Stimulated activated effector memory CD8-positive, alpha-beta T cell treated with anti-CD3 and anti-CD28 coated beads, Interleukin-12 subunit alpha, Interleukin-12 subunit beta, amount 100 ng/mL, for 72 hours (primary cell): Measurements from ENCODE around the gene CDKL2.
"Not testable (repeated sequence)": the region's sequence is repeated elsewhere in the genome, so short reads cannot be mapped to it uniquely, and the experiment has no call there.

Experiments
- ATAC-seq: fragments of 150-1000 bp; cut with Tn5 transposase; 2 replicates; pipeline ENCODE4 v1.10.0; 2021
- DNase-seq, 2 donors: peaks; one replicate each; pipeline ENCODE4 v3.0.0; 2021 to 2022; ENCODE audit warnings: low spot score in 2 of 2
- H3K27ac Mint-ChIP-seq: one replicate; pipeline ENCODE4 v1.8.0; 2022; ENCODE audit warnings: mild to moderate bottlenecking, mixed read lengths
- H3K36me3 Mint-ChIP-seq: one replicate; pipeline ENCODE4 v1.8.0; 2022; ENCODE audit warnings: mild to moderate bottlenecking, mixed read lengths
- H3K4me1 Mint-ChIP-seq: one replicate; pipeline ENCODE4 v1.8.0; 2022; ENCODE audit warnings: mixed read lengths
- H3K4me3 Mint-ChIP-seq: one replicate; pipeline ENCODE4 v1.8.0; 2022; ENCODE audit warnings: mild to moderate bottlenecking, mixed read lengths
- H3K9me3 Mint-ChIP-seq: one replicate; pipeline ENCODE4 v1.8.0; 2022; ENCODE audit warnings: mixed read lengths

CDKL2 gene

GRCh38 chr4:75549019-75549418 is 81.3 kb downstream of the CDKL2 start:
- ATAC-seq = peak; percentile 37
- Mint-ChIP-seq H3K36me3 (peaks cover 8% of the 10 kb centered on the region), H3K27ac (no peak overlapping the region), H3K9me3 (no peaks in the 10 kb centered on the region), H3K4me3 (no peak overlapping the region), H3K4me1 (peaks cover 6% of the 10 kb centered on the region)
- no peak for DNase-seq

GRCh38 chr4:75547647-75548387 is 82.5 kb downstream of the CDKL2 start:
- Mint-ChIP-seq H3K27ac (no peak overlapping the region), H3K9me3 (no peaks in the 10 kb centered on the region), H3K4me1 (peaks cover 7% of the 10 kb centered on the region), H3K36me3 (peaks cover 8% of the 10 kb centered on the region), H3K4me3 (no peak overlapping the region)
- DNase-seq (no peak), ATAC-seq (no peak)

GRCh38 chr4:75545526-75545925 is 84.8 kb downstream of the CDKL2 start:
- no peak overlapping the region for H3K4me3 Mint-ChIP-seq
- H3K4me1 Mint-ChIP-seq = peaks cover 12% of the 10 kb centered on the region
- H3K36me3 Mint-ChIP-seq = peaks cover 8% of the 10 kb centered on the region
- H3K27ac Mint-ChIP-seq = peak overlapping the region; percentile 43
- no peaks in the 10 kb centered on the region for H3K9me3 Mint-ChIP-seq
- ATAC-seq (no peak), DNase-seq (no peak)

- Mint-ChIP-seq H3K27ac (no peak overlapping the region), H3K4me3 (no peak overlapping the region), H3K9me3 (no peaks in the 10 kb centered on the region), H3K4me1 (peaks cover 12% of the 10 kb centered on the region), H3K36me3 (peaks cover 8% of the 10 kb centered on the region)
- DNase-seq = no peak
- ATAC-seq = no peak
Observed at GRCh38 chr4:75544870-75545269, 85.5 kb downstream of the CDKL2 start.

- ATAC-seq, DNase-seq, H3K9me3 Mint-ChIP-seq, H3K36me3 Mint-ChIP-seq, H3K4me3 Mint-ChIP-seq: not testable (repeated sequence)
- Mint-ChIP-seq H3K4me1 (peaks cover 10% of the 10 kb centered on the region), H3K27ac (peak overlapping the region; percentile 15)
Observed at GRCh38 chr4:75544220-75544619, 86.1 kb downstream of the CDKL2 start.

GRCh38 chr4:75542824-75543223 is 87.5 kb downstream of the CDKL2 start:
- Mint-ChIP-seq H3K9me3 (no peaks in the 10 kb centered on the region), H3K36me3 (peaks cover 8% of the 10 kb centered on the region), H3K4me1 (peaks cover 5% of the 10 kb centered on the region), H3K27ac (peak overlapping the region; percentile 48), H3K4me3 (no peak overlapping the region)
- DNase-seq (no peak), ATAC-seq (peak; percentile 97)

GRCh38 chr4:75537308-75537707 is 93.0 kb downstream of the CDKL2 start:
- ATAC-seq, H3K27ac Mint-ChIP-seq, H3K9me3 Mint-ChIP-seq, H3K4me1 Mint-ChIP-seq, H3K36me3 Mint-ChIP-seq, DNase-seq, H3K4me3 Mint-ChIP-seq: not testable (repeated sequence)

- DNase-seq, H3K4me1 Mint-ChIP-seq, H3K27ac Mint-ChIP-seq, ATAC-seq, H3K4me3 Mint-ChIP-seq: not testable (repeated sequence)
- peaks cover 16% of the 10 kb centered on the region for H3K36me3 Mint-ChIP-seq
- H3K9me3 Mint-ChIP-seq = peaks cover 10% of the 10 kb centered on the region
Observed at GRCh38 chr4:75533926-75534325, 96.4 kb downstream of the CDKL2 start.

GRCh38 chr4:75533339-75533887 is 96.9 kb downstream of the CDKL2 start:
- Mint-ChIP-seq H3K9me3 (peaks cover 10% of the 10 kb centered on the region), H3K36me3 (peaks cover 21% of the 10 kb centered on the region)
- ATAC-seq, H3K27ac Mint-ChIP-seq, H3K4me3 Mint-ChIP-seq, DNase-seq, H3K4me1 Mint-ChIP-seq: not testable (repeated sequence)

- not testable (repeated sequence) for H3K4me1 Mint-ChIP-seq, ATAC-seq, H3K4me3 Mint-ChIP-seq, DNase-seq, H3K27ac Mint-ChIP-seq
- H3K36me3 Mint-ChIP-seq = peaks cover 38% of the 10 kb centered on the region
- peaks cover 10% of the 10 kb centered on the region for H3K9me3 Mint-ChIP-seq
Observed at GRCh38 chr4:75531536-75532143, 98.7 kb downstream of the CDKL2 start.

GRCh38 chr4:75530556-75531322 is 99.6 kb downstream of the CDKL2 start:
- Mint-ChIP-seq H3K9me3 (peaks cover 10% of the 10 kb centered on the region), H3K36me3 (peaks cover 47% of the 10 kb centered on the region), H3K4me3 (no peak overlapping the region), H3K4me1 (peaks cover 4% of the 10 kb centered on the region), H3K27ac (no peak overlapping the region)
- DNase-seq (no peak), ATAC-seq (no peak)
